WTC11 (cell line): ENCODE data around the gene SMG9.

ENCODE experiments used
- ARID4B ChIP-seq: sonication (generic); formaldehyde crosslinking; IDR thresholded peaks from 2 replicates; pipeline ENCODE4 v1.8.0; 2023; ENCODE audit warnings: missing genetic modification reagents, mild to moderate bottlenecking, borderline replicate concordance
- CREM ChIP-seq: sonication (generic); formaldehyde crosslinking; IDR thresholded peaks from 2 replicates; pipeline ENCODE4 v1.8.1; 2022; ENCODE audit warnings: mild to moderate bottlenecking, missing genetic modification reagents, moderate library complexity
- CTCF ChIP-seq: fragments of 200-600 bp; IDR thresholded peaks from 2 replicates; pipeline ENCODE4 v1.8.0; 2022; ENCODE audit warnings: antibody characterized with exemption
- E2F1 ChIP-seq: sonication (generic); formaldehyde crosslinking; IDR thresholded peaks from 2 replicates; pipeline ENCODE4 v1.8.0; 2022; ENCODE audit warnings: mild to moderate bottlenecking, missing genetic modification reagents
- ESRRA ChIP-seq: sonication (generic); formaldehyde crosslinking; IDR thresholded peaks from 2 replicates; pipeline ENCODE4 v1.8.1; 2022; ENCODE audit warnings: mild to moderate bottlenecking, missing genetic modification reagents, borderline replicate concordance
- HMGXB4 ChIP-seq: sonication (generic); formaldehyde crosslinking; IDR thresholded peaks from 2 replicates; pipeline ENCODE4 v1.8.1; 2023; ENCODE audit warnings: mild to moderate bottlenecking, moderate library complexity, missing genetic modification reagents
- NR2C2 ChIP-seq: sonication (generic); formaldehyde crosslinking; IDR thresholded peaks from 2 replicates; pipeline ENCODE4 v1.8.0; 2022; ENCODE audit warnings: mild to moderate bottlenecking, missing genetic modification reagents
- NR3C1 ChIP-seq: sonication (generic); formaldehyde crosslinking; conservative IDR thresholded peaks from 2 replicates; pipeline ENCODE4 v1.8.1; 2023; ENCODE audit warnings: low read depth, mild to moderate bottlenecking, missing genetic modification reagents
- ZNF121 ChIP-seq: sonication (generic); formaldehyde crosslinking; IDR thresholded peaks from 2 replicates; pipeline ENCODE4 v1.8.0; 2023; ENCODE audit warnings: missing genetic modification reagents
- ZNF232 ChIP-seq: sonication (generic); formaldehyde crosslinking; IDR thresholded peaks from 2 replicates; pipeline ENCODE4 v1.8.0; 2022; ENCODE audit warnings: mild to moderate bottlenecking, missing genetic modification reagents
- TF ChIP-seq, protein P1 (sequence below): sonication (generic); formaldehyde crosslinking; IDR thresholded peaks from 2 replicates; pipeline ENCODE4 v1.8.1; 2022; ENCODE audit warnings: mild to moderate bottlenecking, missing genetic modification reagents, moderate library complexity, borderline replicate concordance

DNA sequence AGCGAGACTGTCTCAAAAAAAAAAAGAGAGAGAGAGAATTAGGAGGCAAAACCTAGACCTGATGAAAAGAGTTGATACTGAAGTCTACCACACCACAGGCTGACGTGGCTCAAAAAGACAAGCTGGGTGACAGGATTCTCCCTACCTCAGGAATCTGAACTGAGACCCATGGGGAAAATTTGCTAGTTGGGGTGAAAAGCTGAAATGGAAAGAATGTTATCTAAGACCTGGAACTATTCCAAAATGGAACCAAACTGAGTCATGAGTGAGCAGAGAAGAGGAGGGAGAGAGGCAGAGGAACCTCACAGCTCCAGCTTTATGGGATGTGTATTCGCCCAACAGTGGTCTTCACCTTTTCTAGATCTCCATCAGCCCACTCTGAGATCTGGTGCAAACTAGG lies 11.7 kb downstream of the SMG9 start:
- TF ChIP-seq CTCF (no peak), ESRRA (CRISPR knock-in tag) (no peak), E2F1 (CRISPR knock-in tag) (no peak), NR3C1 (CRISPR knock-in tag) (no peak), NR2C2 (CRISPR knock-in tag) (no peak), ZNF121 (no peak), ARID4B (no peak), HMGXB4 (no peak), ZNF232 (CRISPR knock-in tag) (no peak), CREM (CRISPR knock-in tag) (no peak)
- TF ChIP-seq, protein P1, sequence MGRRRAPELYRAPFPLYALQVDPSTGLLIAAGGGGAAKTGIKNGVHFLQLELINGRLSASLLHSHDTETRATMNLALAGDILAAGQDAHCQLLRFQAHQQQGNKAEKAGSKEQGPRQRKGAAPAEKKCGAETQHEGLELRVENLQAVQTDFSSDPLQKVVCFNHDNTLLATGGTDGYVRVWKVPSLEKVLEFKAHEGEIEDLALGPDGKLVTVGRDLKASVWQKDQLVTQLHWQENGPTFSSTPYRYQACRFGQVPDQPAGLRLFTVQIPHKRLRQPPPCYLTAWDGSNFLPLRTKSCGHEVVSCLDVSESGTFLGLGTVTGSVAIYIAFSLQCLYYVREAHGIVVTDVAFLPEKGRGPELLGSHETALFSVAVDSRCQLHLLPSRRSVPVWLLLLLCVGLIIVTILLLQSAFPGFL (CRISPR knock-in tag): no peak
